ENCODE data around the gene GNG7. TPM values are rescaled to one million over a fixed set of nuclear protein-coding genes. Genes with fewer than 3 reads are reported as not detected.
A peak's percentile ranks its signal among the peaks of the same experiment; 100 is the strongest.

The GNG7 gene
- total RNA-seq, 1 experiment from 2014 or later = 7.7 TPM

DNA sequence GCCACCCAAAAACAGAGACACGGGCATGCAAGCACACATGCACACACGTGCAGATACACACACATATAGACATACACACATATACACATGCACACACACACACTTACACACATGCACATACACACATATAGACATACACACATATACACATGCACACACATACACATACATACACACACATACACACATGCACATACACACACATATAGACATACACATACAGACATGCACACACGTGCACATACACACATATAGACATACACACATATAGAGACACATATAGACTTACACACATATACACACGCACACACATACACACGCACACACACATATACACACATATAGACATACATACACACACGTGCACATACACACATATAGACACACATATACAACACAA is 134.5 kb downstream of the GNG7 start:
- Histone ChIP-seq H2BK5ac (ENCODE audit: insufficient read length, low read length) (no peak overlapping the region), H3T11ph (ENCODE audit: low read length) (no peak overlapping the region), H4K8ac (replicated peaks; ENCODE audit: insufficient read length, low read depth, low read length) (peak overlapping the region; percentile 7), H3K4me1 (ENCODE audit: insufficient read depth, low read length) (no peaks in the 10 kb centered on the region), H3K9ac (ENCODE audit: extremely low read depth, insufficient read length, low read length) (no peak overlapping the region), H3K23ac (ENCODE audit: insufficient read length, low read depth, low read length) (no peak overlapping the region), H4K20me1 (ENCODE audit: control insufficient read depth, insufficient read depth, insufficient read length) (no peaks in the 10 kb centered on the region), H2BK15ac (ENCODE audit: low read depth, low read length) (no peak overlapping the region), H3K56ac (ENCODE audit: insufficient read length, low read depth, low read length) (no peak overlapping the region), H3K18ac (ENCODE audit: insufficient read length, low read depth, low read length) (no peak overlapping the region), H2AFZ (ENCODE audit: low read length) (no peak overlapping the region), H2BK20ac (ENCODE audit: low read depth, low read length, poor library complexity, severe bottlenecking) (no peak overlapping the region), H2AK5ac (ENCODE audit: insufficient read length, low read length) (no peak overlapping the region), H3K79me2 (ENCODE audit: insufficient read depth, low read length) (no peaks in the 10 kb centered on the region), H3K9me3 (ENCODE audit: control insufficient read depth, low read depth, low read length) (no peaks in the 10 kb centered on the region), H3K27me3 (ENCODE audit: insufficient read depth, low read length) (no peaks in the 10 kb centered on the region), H2BK120ac (ENCODE audit: low read depth, low read length, poor library complexity, severe bottlenecking) (no peak overlapping the region), H3K27ac (ENCODE audit: insufficient read length, low read depth, low read length) (no peak overlapping the region), H3K79me1 (ENCODE audit: insufficient read depth, low read depth, low read length, poor library complexity, severe bottlenecking) (no peaks in the 10 kb centered on the region), H3K4me2 (ENCODE audit: insufficient read depth, insufficient read length, low read length) (no peak overlapping the region), H3K23me2 (ENCODE audit: insufficient read length, low read depth, low read length, poor library complexity, severe bottlenecking) (no peaks in the 10 kb centered on the region), H3K14ac (ENCODE audit: insufficient read depth, low read length) (no peak overlapping the region), H4K91ac (ENCODE audit: insufficient read length, low read depth, low read length) (no peak overlapping the region), H4K5ac (ENCODE audit: insufficient read length, low read depth, low read length) (no peak overlapping the region), H2BK12ac (ENCODE audit: insufficient read length, low read depth, low read length) (no peak overlapping the region), H3K4ac (ENCODE audit: low read depth, low read length) (no peak overlapping the region)
- no CpG with 5 or more reads among the region's 6 CpGs for WGBS (ENCODE audit: extremely low coverage, insufficient read length, low lambda C conversion rate)
- Mint-ChIP-seq H3K27me3 (ENCODE audit: low read depth) (peaks cover 1% of the 10 kb centered on the region; the same call in 1 of the 2 replicates), H3K36me3 (ENCODE audit: insufficient read depth in 1 of 3, low read depth in 3 of 3) (no peaks in the 10 kb centered on the region), H3K9me3 (peaks cover 0 to 3% of the 10 kb centered on the region in 2 experiments; a peak in 4 of 5 replicates), H3K4me1 (no peaks in the 10 kb centered on the region), H3K4me3 (no peak overlapping the region), H3K27ac (no peak overlapping the region)
- no peak for DNase-seq
- TF ChIP-seq, protein P1, sequence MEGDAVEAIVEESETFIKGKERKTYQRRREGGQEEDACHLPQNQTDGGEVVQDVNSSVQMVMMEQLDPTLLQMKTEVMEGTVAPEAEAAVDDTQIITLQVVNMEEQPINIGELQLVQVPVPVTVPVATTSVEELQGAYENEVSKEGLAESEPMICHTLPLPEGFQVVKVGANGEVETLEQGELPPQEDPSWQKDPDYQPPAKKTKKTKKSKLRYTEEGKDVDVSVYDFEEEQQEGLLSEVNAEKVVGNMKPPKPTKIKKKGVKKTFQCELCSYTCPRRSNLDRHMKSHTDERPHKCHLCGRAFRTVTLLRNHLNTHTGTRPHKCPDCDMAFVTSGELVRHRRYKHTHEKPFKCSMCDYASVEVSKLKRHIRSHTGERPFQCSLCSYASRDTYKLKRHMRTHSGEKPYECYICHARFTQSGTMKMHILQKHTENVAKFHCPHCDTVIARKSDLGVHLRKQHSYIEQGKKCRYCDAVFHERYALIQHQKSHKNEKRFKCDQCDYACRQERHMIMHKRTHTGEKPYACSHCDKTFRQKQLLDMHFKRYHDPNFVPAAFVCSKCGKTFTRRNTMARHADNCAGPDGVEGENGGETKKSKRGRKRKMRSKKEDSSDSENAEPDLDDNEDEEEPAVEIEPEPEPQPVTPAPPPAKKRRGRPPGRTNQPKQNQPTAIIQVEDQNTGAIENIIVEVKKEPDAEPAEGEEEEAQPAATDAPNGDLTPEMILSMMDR (conservative IDR thresholded peaks at IDR 0.05) = no peak
